GM04503 (cell line): ENCODE results near the gene NPY.

Experiments used
- DNase-seq: peaks from one replicate; pipeline ENCODE4 v3.0.0-alpha.2; 2012; ENCODE audit warnings: low read depth

NPY gene

GRCh38 chr7:24316340-24316739 lies 32.4 kb downstream of the NPY start:
- DNase-seq = no peak

GRCh38 chr7:24318326-24318725 lies 34.3 kb downstream of the NPY start:
- DNase-seq = no peak

GRCh38 chr7:24319209-24319608 lies 35.2 kb downstream of the NPY start:
- DNase-seq = no peak

GRCh38 chr7:24323961-24324480 lies 40.0 kb downstream of the NPY start:
- no peak for DNase-seq

- no peak for DNase-seq
Measured at GRCh38 chr7:24325708-24326107, 41.7 kb downstream of the NPY start.

- DNase-seq = no peak
Measured at GRCh38 chr7:24328050-24328449, 44.1 kb downstream of the NPY start.

GRCh38 chr7:24328894-24329293 lies 44.9 kb downstream of the NPY start:
- no peak for DNase-seq

- no peak for DNase-seq
Measured at GRCh38 chr7:24334012-24334411, 50.0 kb downstream of the NPY start.

- DNase-seq = no peak
Measured at GRCh38 chr7:24334627-24335026, 50.6 kb downstream of the NPY start.

GRCh38 chr7:24336461-24336860 lies 52.5 kb downstream of the NPY start:
- no peak for DNase-seq

- no peak for DNase-seq
Measured at GRCh38 chr7:24337180-24337579, 53.2 kb downstream of the NPY start.

- no peak for DNase-seq
Measured at GRCh38 chr7:24339575-24339974, 55.6 kb downstream of the NPY start.

GRCh38 chr7:24340727-24341126 lies 56.7 kb downstream of the NPY start:
- DNase-seq = no peak
